SK-N-SH treated with all-trans-retinoic acid at 6 μM for 48 hours (cell line): ENCODE measurements around the gene FEV.

Experiments used
- ESRRG ChIP-seq: fragments of 250-450 bp; sonication (Bioruptor Pico); IDR thresholded peaks from 2 replicates; pipeline ENCODE4 v1.6.1; 2021; ENCODE audit warnings: mild to moderate bottlenecking
- PATZ1 ChIP-seq: fragments of 250-450 bp; sonication (Bioruptor Pico); IDR thresholded peaks from 2 replicates; pipeline ENCODE4 v1.8.0; 2020; ENCODE audit warnings: mild to moderate bottlenecking, moderate library complexity, borderline replicate concordance
- POU6F1 ChIP-seq: fragments of 250-450 bp; sonication (Bioruptor Pico); IDR thresholded peaks from 2 replicates; pipeline ENCODE4 v1.8.0; 2021; ENCODE audit warnings: low read depth, mild to moderate bottlenecking, moderate library complexity, borderline replicate concordance
- RARB ChIP-seq: fragments of 250-450 bp; sonication (Bioruptor Pico); IDR thresholded peaks from 2 replicates; pipeline ENCODE4 v1.8.0; 2021; ENCODE audit warnings: mild to moderate bottlenecking, moderate library complexity
- ZFP3 ChIP-seq: fragments of 250-450 bp; sonication (Bioruptor Pico); IDR thresholded peaks from 2 replicates; pipeline ENCODE4 v1.5.0; 2020; ENCODE audit warnings: mild to moderate bottlenecking, moderate library complexity
- ZNF565 ChIP-seq: fragments of 450-650 bp; formaldehyde crosslinking; conservative IDR thresholded peaks from 2 replicates; pipeline ENCODE4 v1.5.0; 2020; ENCODE audit warnings: low read depth, mild to moderate bottlenecking, moderate library complexity
- ZNF70 ChIP-seq: fragments of 450-650 bp; formaldehyde crosslinking; IDR thresholded peaks from 2 replicates; pipeline ENCODE4 v1.5.0; 2020; ENCODE audit warnings: mild to moderate bottlenecking, moderate library complexity
- ZNF8 ChIP-seq: fragments of 450-650 bp; formaldehyde crosslinking; IDR thresholded peaks from 2 replicates; pipeline ENCODE4 v1.5.0; 2020; ENCODE audit warnings: mild to moderate bottlenecking, moderate library complexity
- TF ChIP-seq, protein P1 (sequence below): fragments of 250-450 bp; sonication (Bioruptor Pico); IDR thresholded peaks from 2 replicates; pipeline ENCODE4 v1.5.1; 2021; ENCODE audit warnings: mild to moderate bottlenecking, moderate library complexity
- TF ChIP-seq, protein P2 (sequence below): fragments of 250-450 bp; sonication (Bioruptor Pico); IDR thresholded peaks from 2 replicates; pipeline ENCODE4 v1.5.1; 2020; ENCODE audit warnings: low read depth, mild to moderate bottlenecking, moderate library complexity

DNA sequence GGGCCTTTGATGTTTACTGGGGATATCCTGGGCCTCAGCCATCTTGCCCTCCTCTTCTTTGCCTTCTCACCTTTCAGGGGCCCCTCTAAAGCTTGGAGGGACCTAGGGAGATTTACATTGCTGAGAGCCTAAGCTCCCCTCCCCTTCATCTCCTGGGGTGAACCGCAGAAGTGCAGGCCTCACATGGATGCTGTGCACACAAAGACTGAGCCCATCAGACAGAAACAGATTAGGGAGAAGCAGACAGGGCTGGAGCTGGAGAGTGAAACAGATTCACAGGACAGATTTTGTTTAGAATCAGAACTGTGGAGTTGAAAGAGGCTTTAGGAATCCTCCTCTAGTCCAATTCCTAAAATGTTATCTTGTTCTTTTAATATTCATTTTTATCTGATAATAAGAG lies 28.9 kb downstream of the FEV start:
- TF ChIP-seq ZNF565 (CRISPR knock-in tag) (no peak), ZNF8 (CRISPR knock-in tag) (no peak), RARB (CRISPR knock-in tag) (no peak), ZNF70 (CRISPR knock-in tag) (no peak), ESRRG (CRISPR knock-in tag) (no peak), POU6F1 (no peak), PATZ1 (no peak), ZFP3 (CRISPR knock-in tag) (no peak)
- TF ChIP-seq, protein P1, sequence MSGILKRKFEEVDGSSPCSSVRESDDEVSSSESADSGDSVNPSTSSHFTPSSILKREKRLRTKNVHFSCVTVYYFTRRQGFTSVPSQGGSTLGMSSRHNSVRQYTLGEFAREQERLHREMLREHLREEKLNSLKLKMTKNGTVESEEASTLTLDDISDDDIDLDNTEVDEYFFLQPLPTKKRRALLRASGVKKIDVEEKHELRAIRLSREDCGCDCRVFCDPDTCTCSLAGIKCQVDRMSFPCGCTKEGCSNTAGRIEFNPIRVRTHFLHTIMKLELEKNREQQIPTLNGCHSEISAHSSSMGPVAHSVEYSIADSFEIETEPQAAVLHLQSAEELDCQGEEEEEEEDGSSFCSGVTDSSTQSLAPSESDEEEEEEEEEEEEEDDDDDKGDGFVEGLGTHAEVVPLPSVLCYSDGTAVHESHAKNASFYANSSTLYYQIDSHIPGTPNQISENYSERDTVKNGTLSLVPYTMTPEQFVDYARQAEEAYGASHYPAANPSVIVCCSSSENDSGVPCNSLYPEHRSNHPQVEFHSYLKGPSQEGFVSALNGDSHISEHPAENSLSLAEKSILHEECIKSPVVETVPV (CRISPR knock-in tag), result no peak
- TF ChIP-seq, protein P2, sequence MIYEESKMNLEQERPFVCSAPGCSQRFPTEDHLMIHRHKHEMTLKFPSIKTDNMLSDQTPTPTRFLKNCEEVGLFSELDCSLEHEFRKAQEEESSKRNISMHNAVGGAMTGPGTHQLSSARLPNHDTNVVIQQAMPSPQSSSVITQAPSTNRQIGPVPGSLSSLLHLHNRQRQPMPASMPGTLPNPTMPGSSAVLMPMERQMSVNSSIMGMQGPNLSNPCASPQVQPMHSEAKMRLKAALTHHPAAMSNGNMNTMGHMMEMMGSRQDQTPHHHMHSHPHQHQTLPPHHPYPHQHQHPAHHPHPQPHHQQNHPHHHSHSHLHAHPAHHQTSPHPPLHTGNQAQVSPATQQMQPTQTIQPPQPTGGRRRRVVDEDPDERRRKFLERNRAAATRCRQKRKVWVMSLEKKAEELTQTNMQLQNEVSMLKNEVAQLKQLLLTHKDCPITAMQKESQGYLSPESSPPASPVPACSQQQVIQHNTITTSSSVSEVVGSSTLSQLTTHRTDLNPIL (CRISPR knock-in tag), result no peak
